GM12801 (cell line): ENCODE measurements around the gene SNED1.

ENCODE experiments used
- CTCF ChIP-seq: IDR thresholded peaks from one replicate; pipeline ENCODE4 v1.5.1; 2011; ENCODE audit warnings: control low read depth; ENCODE audit not compliant: insufficient read length; ENCODE audit errors: extremely low read depth

The SNED1 gene

GRCh38 chr2:241074901-241075540, 76.6 kb downstream of the SNED1 start:
- TF ChIP-seq CTCF, result no peak

GRCh38 chr2:241080405-241081189, 82.2 kb downstream of the SNED1 start:
- no peak for TF ChIP-seq CTCF

GRCh38 chr2:241081190-241081642, 82.8 kb downstream of the SNED1 start:
- TF ChIP-seq CTCF, result no peak

GRCh38 chr2:241081643-241082340, 83.4 kb downstream of the SNED1 start:
- TF ChIP-seq CTCF, result no peak

- TF ChIP-seq CTCF, result no peak
These were observed 84.1 kb downstream of the SNED1 start for GRCh38 chr2:241082341-241083090.

GRCh38 chr2:241083091-241083415, 84.6 kb downstream of the SNED1 start:
- no peak for TF ChIP-seq CTCF
